HAP-1 (cell line): ENCODE results near the gene ACTR1B.

Experiments
- DNase-seq, 2 experiments: peaks; one replicate each; pipeline ENCODE4 v3.0.0-alpha.2; 2016 to 2020; ENCODE audit warnings: low spot score in 2 of 2
- H3K27me3 ChIP-seq: fragments of 250-450 bp; sonication (Bioruptor Pico); 2 replicates; pipeline ENCODE4 v1.5.1; 2020; ENCODE audit warnings: low read depth, mild to moderate bottlenecking, moderate library complexity
- H3K36me3 ChIP-seq: fragments of 250-450 bp; sonication (Bioruptor Pico); replicated peaks from 2 replicates; pipeline ENCODE4 v1.5.1; 2020; ENCODE audit warnings: mild to moderate bottlenecking
- H3K4me1 ChIP-seq: fragments of 250-450 bp; sonication (Bioruptor Pico); 2 replicates; pipeline ENCODE4 v1.5.1; 2020; ENCODE audit warnings: mild to moderate bottlenecking
- H3K4me3 ChIP-seq: fragments of 250-450 bp; sonication (Bioruptor Pico); 2 replicates; pipeline ENCODE4 v1.5.1; 2020; ENCODE audit warnings: mild to moderate bottlenecking, moderate library complexity
- H3K9me3 ChIP-seq: fragments of 250-450 bp; sonication (Bioruptor Pico); 2 replicates; pipeline ENCODE4 v1.5.1; 2020; ENCODE audit warnings: mild to moderate bottlenecking, moderate library complexity
- in situ Hi-C: fragments of 300-500 bp; cut with MboI; formaldehyde crosslinking; loops from 3 replicates; pipeline ENCODE4 v1.14.3; 2020; ENCODE audit warnings: low sequenced_read_pairs, inconsistent platforms, mixed read lengths

The ACTR1B gene

DNA sequence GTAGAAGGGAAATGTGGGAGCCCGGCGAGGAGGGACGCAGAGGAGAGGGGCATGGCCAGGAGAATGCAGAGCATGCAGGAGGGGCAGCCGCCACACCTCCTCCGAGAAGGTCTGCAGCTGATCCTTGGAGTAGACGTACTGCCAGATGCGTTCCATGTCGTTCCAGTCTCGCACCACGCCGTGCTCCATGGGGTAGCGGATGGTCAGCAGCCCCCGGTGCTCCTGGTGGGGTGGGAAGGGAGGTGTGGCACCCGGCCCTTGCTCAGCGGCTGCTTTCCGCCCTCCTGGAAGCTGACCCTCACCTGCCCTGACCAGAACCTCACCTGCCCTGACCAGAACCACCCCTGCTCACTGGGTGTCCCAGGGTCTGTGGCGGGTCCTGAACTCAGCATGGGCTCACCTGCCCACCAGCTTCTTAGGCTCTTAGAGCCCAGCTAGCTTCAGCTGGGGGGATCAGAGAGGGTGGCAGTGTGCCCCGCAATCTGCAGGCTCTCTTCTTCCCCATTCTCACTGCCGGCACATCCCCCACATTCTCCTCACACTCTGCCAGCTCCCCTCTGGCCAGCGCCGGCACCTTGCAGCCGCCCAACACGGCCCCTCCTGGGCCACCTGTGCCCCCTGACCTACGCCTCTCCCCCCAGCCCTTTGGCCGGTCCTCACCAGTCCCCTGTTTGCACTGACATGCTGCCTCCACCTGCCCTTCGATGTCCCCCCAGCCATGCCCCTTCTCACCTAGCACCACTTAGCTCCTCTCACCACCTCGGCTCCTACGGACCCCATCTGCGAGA lies 4.4 kb downstream of the ACTR1B start:
- H3K4me3 ChIP-seq: no peak overlapping the region
- DNase-seq: no peak
- no peaks in the 10 kb centered on the region for H3K4me1 ChIP-seq
- H3K36me3 ChIP-seq: peaks cover 34% of the 10 kb centered on the region
- in situ Hi-C loops: no loop called here
- H3K27me3 ChIP-seq: no peaks in the 10 kb centered on the region
- H3K9me3 ChIP-seq: no peaks in the 10 kb centered on the region

DNA sequence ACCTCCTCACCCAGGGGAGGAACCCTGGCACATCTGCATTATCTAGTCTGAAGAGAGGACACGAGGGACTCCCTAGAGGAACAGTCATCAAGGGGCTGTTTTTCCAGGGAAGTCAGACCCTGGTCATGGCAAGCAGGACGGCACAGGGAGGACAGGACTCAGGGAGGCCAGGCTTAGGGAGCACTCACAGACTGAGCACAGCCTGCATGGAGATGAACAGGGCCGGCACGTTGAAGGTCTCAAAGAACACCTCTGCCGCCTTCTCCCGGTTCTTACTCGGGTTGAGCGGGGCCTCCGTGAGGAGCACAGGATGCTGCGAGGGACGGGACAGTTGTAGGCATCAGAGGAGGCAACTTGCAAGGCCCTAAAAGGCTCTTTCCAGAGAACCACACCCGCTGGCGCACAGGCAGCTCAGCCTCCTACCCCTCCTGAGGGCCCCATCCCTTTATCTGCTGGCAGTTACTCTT lies 5.1 kb downstream of the ACTR1B start:
- no peak for DNase-seq
- in situ Hi-C loops: no loop called here
- Histone ChIP-seq H3K4me1 (no peaks in the 10 kb centered on the region), H3K4me3 (no peak overlapping the region), H3K9me3 (no peaks in the 10 kb centered on the region), H3K27me3 (no peaks in the 10 kb centered on the region), H3K36me3 (peaks cover 37% of the 10 kb centered on the region)

DNA sequence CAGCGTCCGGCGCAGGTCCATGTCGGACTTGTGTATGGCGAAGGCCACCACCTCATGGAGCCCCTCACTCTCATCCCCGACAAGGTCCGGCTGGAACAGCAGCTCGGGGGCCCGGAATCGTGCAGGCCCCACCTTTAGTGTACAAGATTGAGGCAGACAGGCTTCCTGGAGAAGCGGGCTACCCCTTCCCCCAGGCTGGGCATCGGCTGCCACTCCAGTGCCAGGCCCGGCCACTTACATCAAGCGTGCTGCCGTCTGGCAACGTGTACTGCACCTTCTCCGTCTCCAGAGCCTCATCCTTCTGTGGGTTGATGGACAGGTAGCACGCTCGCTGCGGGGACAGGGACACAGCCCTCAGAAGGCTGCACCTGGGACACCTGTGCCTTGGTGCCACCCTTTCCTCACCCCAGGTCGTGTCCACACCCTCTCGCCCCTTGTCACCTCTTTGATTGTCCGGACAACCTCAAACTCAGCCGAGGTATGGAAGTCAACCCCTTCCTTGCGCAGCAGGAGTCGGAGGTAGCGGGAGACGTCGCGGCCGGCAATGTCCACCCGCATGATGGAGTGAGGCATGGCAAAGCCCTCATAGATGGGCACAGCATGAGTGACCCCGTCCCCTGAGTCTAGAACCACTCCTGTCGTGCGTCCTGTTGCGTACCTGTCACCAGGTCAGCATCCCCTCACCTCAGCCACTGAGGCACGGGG lies 5.7 kb downstream of the ACTR1B start:
- no peak for DNase-seq
- Histone ChIP-seq H3K9me3 (no peaks in the 10 kb centered on the region), H3K4me3 (no peak overlapping the region), H3K4me1 (no peaks in the 10 kb centered on the region), H3K36me3 (peaks cover 43% of the 10 kb centered on the region), H3K27me3 (no peaks in the 10 kb centered on the region)
- in situ Hi-C loops: no loop called here

DNA sequence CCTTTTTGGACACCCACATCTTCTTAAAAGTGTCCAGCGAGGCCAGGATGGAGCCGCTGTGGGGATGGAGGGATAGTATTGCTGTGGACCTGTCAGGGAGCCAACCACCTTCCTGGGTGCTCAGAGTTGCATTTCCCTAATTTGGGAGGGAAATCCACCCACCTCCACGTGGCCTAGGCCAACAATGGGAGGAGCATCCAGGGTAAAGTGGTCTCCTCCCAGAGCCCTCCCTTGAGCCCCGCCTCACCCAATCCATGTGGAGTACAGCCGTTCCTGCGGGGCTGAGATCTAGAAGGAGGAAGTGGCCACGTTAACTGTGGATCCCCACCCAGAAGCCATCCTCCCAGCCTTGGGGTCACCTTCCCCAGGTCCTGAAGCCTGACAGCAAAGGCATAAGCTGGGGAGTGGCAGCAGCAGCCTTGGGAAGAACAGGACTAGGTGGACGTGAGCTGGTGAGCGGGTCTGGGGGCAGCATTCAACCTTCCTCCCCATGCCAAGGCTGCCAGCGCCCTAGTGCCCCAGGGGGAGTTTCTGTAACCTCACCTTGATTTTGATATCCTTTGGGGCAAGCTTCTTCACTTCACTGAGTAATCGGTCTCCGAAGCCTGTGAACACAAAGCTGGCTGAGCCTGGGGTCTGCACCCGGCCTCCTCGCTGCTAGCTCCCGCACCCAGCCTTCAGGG lies 6.8 kb downstream of the ACTR1B start:
- no peak for DNase-seq
- in situ Hi-C loops: no loop called here
- no peaks in the 10 kb centered on the region for H3K9me3 ChIP-seq
- no peaks in the 10 kb centered on the region for H3K4me1 ChIP-seq
- no peaks in the 10 kb centered on the region for H3K27me3 ChIP-seq
- peaks cover 43% of the 10 kb centered on the region for H3K36me3 ChIP-seq
- no peak overlapping the region for H3K4me3 ChIP-seq

DNA sequence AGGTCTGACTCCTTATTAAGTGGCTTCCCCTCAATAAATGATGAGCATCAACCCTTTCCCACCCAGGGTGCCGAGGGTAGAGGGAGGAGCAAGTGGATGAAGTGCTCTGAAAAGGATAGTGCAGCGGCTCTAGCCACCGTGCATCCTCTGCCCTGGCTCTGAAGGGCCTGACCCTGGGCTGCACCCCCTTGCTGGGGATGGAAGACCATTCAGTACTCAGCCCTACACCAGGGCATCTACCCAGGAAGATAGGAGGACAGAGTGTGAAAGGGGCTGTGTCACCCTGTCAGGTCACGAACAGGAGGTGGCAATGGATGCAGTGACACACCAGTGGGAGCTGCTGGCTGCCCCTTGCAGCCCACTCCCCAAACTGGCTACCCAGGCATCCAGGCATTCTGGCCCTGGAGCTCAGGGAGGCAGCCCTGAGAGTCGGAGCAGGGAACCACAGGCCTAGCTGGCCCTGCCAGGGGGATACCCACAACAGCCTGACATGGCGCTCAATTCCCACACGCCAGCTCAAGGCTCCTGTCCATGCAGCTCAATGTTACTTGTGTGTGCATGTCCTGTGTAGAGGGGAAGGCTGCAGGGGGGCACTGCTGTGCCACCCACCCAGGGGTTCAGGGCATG lies 7.6 kb downstream of the ACTR1B start:
- no peak for DNase-seq
- in situ Hi-C loops: no loop called here
- H3K9me3 ChIP-seq: no peaks in the 10 kb centered on the region

DNA sequence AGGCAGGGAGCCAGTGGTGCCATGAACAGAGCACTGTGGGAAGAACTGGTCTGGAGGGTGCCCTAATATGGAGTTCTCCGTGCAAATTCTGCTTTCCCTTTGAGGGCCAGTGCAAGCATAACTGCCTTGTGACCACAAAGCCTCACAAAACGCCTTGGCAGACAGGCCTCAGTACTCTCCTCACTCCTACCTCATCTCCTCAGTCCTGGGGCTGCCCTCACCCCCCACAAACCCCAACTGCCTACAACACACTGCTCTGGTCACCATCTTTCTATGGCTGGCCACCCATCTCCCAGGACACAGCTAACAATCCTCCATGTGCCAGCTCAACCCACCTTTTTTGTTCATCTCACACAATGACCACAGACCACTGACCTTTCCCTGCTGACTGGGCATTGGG lies 9.1 kb downstream of the ACTR1B start:
- H3K36me3 ChIP-seq: peaks cover 43% of the 10 kb centered on the region
- H3K27me3 ChIP-seq: no peaks in the 10 kb centered on the region
- no peaks in the 10 kb centered on the region for H3K9me3 ChIP-seq
- no peak overlapping the region for H3K4me3 ChIP-seq
- in situ Hi-C loops: no loop called here
- no peaks in the 10 kb centered on the region for H3K4me1 ChIP-seq
- DNase-seq: no peak

More for the DNA sequence above, 7.6 kb downstream of the ACTR1B start:
- Histone ChIP-seq H3K27me3 (no peaks in the 10 kb centered on the region), H3K36me3 (peaks cover 43% of the 10 kb centered on the region), H3K4me3 (no peak overlapping the region), H3K4me1 (no peaks in the 10 kb centered on the region)

DNA sequence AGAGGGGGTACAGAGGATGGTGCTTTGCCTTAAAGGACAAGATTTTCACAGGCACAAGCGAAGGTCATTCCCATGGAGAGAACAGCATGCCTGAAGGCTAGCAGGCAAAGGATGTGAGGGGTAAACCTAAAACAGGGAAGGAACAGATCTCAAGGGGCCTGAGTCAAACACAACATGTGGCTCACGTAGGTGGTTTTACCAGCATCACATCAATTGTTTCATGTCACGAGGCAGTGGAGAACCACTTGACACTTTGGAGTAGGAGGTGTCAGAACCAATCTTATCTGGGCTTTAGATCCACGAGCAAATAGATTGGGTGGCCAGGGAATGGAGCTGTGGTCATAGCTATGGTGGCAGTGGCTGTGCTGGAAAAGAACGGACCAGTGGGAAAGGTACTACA lies 9.5 kb downstream of the ACTR1B start:
- H3K4me3 ChIP-seq: no peak overlapping the region
- DNase-seq: no peak
- H3K36me3 ChIP-seq: peaks cover 47% of the 10 kb centered on the region
- no peaks in the 10 kb centered on the region for H3K4me1 ChIP-seq
- in situ Hi-C loops: no loop called here
- no peaks in the 10 kb centered on the region for H3K9me3 ChIP-seq
- no peaks in the 10 kb centered on the region for H3K27me3 ChIP-seq

DNA sequence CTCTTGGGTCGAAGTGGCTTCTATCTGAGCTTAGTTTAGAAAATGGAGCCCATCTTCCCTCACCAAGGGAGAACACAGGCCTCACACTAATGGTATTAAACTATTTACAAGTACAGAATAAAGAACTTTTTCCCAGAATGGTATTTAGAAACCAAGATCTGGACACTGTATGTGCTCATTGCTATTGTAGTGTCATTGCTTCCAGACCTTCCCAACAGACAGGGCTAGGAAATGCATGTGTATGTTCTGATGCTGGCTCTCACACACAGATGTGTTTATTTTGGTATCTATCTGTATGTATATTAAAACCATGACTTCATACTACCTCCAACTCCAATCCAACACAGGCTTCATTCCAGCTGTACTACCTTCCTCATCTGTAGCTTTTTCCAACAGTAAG lies 10.0 kb downstream of the ACTR1B start:
- no peak overlapping the region for H3K4me3 ChIP-seq
- peaks cover 47% of the 10 kb centered on the region for H3K36me3 ChIP-seq
- in situ Hi-C loops: no loop called here

DNA sequence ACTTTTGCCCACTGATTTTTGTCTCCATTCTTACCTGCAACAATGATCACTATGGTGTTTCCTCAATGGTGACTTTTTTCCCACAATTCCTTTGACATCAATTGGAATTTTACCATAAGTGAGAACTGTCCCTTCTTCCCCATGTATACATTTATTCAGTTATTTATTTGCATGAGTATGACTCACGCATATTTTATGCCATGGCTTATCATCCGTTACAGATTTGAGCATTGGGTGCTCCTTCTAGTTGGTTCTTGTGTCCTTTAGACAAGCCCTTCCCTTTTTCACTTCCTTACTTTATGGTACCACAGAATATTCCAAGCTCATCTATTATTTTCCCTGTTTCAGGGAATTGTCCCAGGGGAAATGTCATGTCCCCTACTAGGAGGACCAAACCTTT lies 10.4 kb downstream of the ACTR1B start:
- no peaks in the 10 kb centered on the region for H3K4me1 ChIP-seq
- peaks cover 50% of the 10 kb centered on the region for H3K36me3 ChIP-seq
- no peak overlapping the region for H3K4me3 ChIP-seq
- no peaks in the 10 kb centered on the region for H3K9me3 ChIP-seq
- in situ Hi-C loops: no loop called here
- H3K27me3 ChIP-seq: no peaks in the 10 kb centered on the region
- no peak for DNase-seq

More for the DNA sequence above, 10.0 kb downstream of the ACTR1B start:
- Histone ChIP-seq H3K4me1 (no peaks in the 10 kb centered on the region), H3K27me3 (no peaks in the 10 kb centered on the region), H3K9me3 (no peaks in the 10 kb centered on the region)
- no peak for DNase-seq

DNA sequence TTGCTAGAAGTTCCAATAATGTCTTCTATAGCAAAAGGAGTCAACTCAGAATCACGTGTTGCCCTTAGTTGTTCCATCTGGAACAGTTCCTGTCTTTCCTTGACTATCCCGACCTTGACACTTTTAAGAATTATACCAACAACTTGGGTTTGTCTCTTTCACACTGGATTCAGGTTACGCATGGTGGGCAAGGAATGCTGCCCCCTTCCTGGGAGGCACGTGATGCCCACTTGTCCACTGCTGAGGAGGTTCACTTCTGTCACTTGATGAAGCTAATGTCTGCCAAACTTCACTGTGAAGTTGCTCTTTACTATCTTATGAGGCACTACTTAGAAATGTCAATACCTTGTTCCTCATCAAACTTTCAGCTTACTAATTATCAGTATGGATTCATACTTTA lies 12.7 kb downstream of the ACTR1B start:
- no peaks in the 10 kb centered on the region for H3K27me3 ChIP-seq
- H3K36me3 ChIP-seq: peaks cover 45% of the 10 kb centered on the region
- H3K9me3 ChIP-seq: no peaks in the 10 kb centered on the region
- in situ Hi-C loops: no loop called here
- H3K4me1 ChIP-seq: peaks cover 4% of the 10 kb centered on the region; the same call in 1 of the 2 replicates
- no peak overlapping the region for H3K4me3 ChIP-seq
- no peak for DNase-seq

DNA sequence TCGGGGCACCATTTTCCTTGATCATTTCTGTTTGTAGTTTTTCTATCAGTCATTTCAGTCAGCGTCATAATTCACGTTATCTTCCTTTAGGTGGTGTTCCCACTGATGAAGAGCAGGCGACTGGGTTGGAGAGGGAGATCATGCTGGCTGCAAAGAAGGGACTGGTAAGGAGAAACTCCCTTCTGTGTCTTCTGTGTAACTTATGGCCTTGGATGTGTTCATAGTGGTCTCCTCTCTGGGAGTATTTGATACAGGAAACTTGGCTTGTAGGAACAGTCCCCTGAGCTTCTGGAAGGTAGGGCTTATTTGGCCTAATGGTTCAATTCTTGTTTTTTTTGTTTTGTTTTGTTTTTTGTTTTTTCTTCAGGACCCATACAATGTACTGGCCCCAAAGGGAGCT lies 16.9 kb downstream of the ACTR1B start:
- peaks cover 37% of the 10 kb centered on the region for H3K36me3 ChIP-seq
- H3K4me3 ChIP-seq: peak overlapping the region; percentile 95
- peaks cover 4% of the 10 kb centered on the region for H3K4me1 ChIP-seq
- DNase-seq: no peak
- H3K9me3 ChIP-seq: no peaks in the 10 kb centered on the region
- in situ Hi-C loops: no loop called here
- no peaks in the 10 kb centered on the region for H3K27me3 ChIP-seq

DNA sequence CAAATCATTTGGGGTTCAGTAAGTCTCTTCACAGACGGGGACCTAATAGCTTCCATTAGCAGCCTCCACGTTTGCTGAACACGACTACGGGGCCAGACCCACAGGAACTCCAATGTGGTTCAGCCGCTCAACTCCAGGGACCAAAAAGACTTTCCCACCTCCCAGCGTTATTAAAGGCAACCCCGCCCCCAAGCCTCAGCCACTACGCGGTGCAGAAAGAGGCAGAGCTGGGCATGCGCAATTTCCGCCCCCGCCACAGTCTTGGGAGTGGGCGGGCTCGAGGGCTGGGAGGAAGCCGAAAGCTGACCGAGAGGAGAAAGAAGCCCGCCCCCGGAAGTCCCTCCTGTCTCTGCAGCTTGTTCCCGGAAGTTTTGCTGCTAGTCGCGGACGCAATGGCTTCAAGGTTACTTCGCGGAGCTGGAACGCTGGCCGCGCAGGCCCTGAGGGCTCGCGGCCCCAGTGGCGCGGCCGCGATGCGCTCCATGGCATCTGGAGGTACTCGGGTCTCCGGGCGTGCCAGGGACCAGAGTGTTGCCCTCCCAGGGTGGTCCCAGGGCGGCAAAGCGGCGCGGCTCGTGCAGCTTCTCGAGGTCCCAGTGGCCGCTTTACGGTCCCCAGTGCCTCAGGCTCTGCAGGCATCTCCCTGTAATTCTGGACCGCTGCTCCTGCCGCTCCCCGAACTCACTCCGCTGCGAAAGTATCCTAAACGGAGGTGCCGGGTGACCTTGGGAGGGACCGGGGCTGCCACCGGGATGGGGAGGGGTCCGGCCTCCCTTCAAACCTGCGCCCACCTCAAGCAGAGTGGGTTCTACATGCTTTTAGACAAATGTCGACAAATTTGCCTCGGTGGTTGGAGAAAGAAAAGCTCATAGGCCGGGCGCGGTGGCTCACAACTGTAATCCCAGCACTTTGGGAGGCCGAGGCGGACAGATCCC lies 17.9 kb downstream of the ACTR1B start, which contains the start of gene COX5B:
Gene COX5B (plus strand): TSS at position 368 of the 935 bp plus-strand sequence. CDS start 25 bp downstream, at position 393.
- Histone ChIP-seq H3K36me3 (peaks cover 36% of the 10 kb centered on the region), H3K27me3 (no peaks in the 10 kb centered on the region), H3K9me3 (no peaks in the 10 kb centered on the region), H3K4me1 (peaks cover 4% of the 10 kb centered on the region), H3K4me3 (peak within 1 kb of the TSS; percentile 95)
- in situ Hi-C loops: no loop called here
- DNase-seq: peak; percentile 98 to 99
